Stimulated activated CD8-positive, alpha-beta memory T cell treated with anti-CD3 and anti-CD28 coated beads, Interleukin-15, amount 100 ng/mL, for 48 hours (primary cell): ENCODE results near the gene PCCB.
"Not testable (repeated sequence)": the region's sequence is repeated elsewhere in the genome, so short reads cannot be mapped to it uniquely, and the experiment has no call there.

ENCODE experiments used
- DNase-seq, 2 donors: peaks; one replicate each; pipeline ENCODE4 v3.0.0-alpha.2; 2020; ENCODE audit warnings: low read depth in 2 of 2

The PCCB gene

GRCh38 chr3:136262559-136262958, 12.4 kb downstream of the PCCB start:
- no peak for DNase-seq

- no peak for DNase-seq
These were observed 13.1 kb downstream of the PCCB start for GRCh38 chr3:136263251-136263650.

GRCh38 chr3:136266468-136267125, 16.5 kb downstream of the PCCB start:
- DNase-seq = not testable (repeated sequence)

- no peak for DNase-seq
These were observed 17.1 kb downstream of the PCCB start for GRCh38 chr3:136267235-136267634.

- DNase-seq = no peak
These were observed 20.0 kb downstream of the PCCB start for GRCh38 chr3:136270179-136270578.

GRCh38 chr3:136271626-136272025, 21.5 kb downstream of the PCCB start:
- not testable (repeated sequence) for DNase-seq

- DNase-seq = no peak
These were observed 26.1 kb downstream of the PCCB start for GRCh38 chr3:136276049-136276755.

- DNase-seq = no peak
These were observed 27.0 kb downstream of the PCCB start for GRCh38 chr3:136277115-136277514.

- DNase-seq = no peak
These were observed 27.5 kb downstream of the PCCB start for GRCh38 chr3:136277634-136278033.

- DNase-seq = no peak
These were observed 29.0 kb downstream of the PCCB start for GRCh38 chr3:136279092-136279491.

- DNase-seq = no peak
These were observed 30.8 kb downstream of the PCCB start for GRCh38 chr3:136280961-136281360.

GRCh38 chr3:136281966-136282520, 31.9 kb downstream of the PCCB start:
- DNase-seq = no peak

GRCh38 chr3:136283627-136284026, 33.5 kb downstream of the PCCB start:
- no peak for DNase-seq

GRCh38 chr3:136291302-136291701, 41.2 kb downstream of the PCCB start:
- DNase-seq = no peak

- DNase-seq = no peak
These were observed 42.4 kb downstream of the PCCB start for GRCh38 chr3:136292500-136292899.

GRCh38 chr3:136293279-136293678, 43.1 kb downstream of the PCCB start:
- DNase-seq = no peak

GRCh38 chr3:136294176-136294575, 44.0 kb downstream of the PCCB start:
- DNase-seq = no peak

- DNase-seq = no peak
These were observed 46.8 kb downstream of the PCCB start for GRCh38 chr3:136296960-136297359.

GRCh38 chr3:136297826-136298225, 47.7 kb downstream of the PCCB start:
- DNase-seq = no peak

GRCh38 chr3:136300444-136300843, 50.3 kb downstream of the PCCB start:
- no peak for DNase-seq

- DNase-seq = no peak
These were observed 55.7 kb downstream of the PCCB start for GRCh38 chr3:136305879-136306278.

GRCh38 chr3:136311261-136311660, 61.1 kb downstream of the PCCB start:
- DNase-seq = no peak

GRCh38 chr3:136311968-136312367, 61.8 kb downstream of the PCCB start:
- no peak for DNase-seq
